ENCODE results near the gene ITPK1.
"Not testable (repeated sequence)": the region's sequence is repeated elsewhere in the genome, so short reads cannot be mapped to it uniquely, and the experiment has no call there.

Gene ITPK1

GRCh38 chr14:93115821-93116675, at the start of gene ITPK1:
TSS of gene ITPK1 (minus strand) at chr14:93115925. CDS start at chr14:93115163, 762 bp downstream.
- DNase-seq (ENCODE audit: low read depth), result no peak

- no peak for DNase-seq (ENCODE audit: low read depth)
Measured at GRCh38 chr14:93163564-93163963, 47.8 kb upstream of the ITPK1 start.

- no peak for DNase-seq (ENCODE audit: low read depth)
Measured at GRCh38 chr14:93161411-93161940, 45.8 kb upstream of the ITPK1 start.

- DNase-seq (ENCODE audit: low read depth), result no peak
Measured at GRCh38 chr14:93160353-93160801, 44.7 kb upstream of the ITPK1 start.

- not testable (repeated sequence) for DNase-seq (ENCODE audit: low read depth)
Measured at GRCh38 chr14:93159625-93160352, 44.1 kb upstream of the ITPK1 start.

GRCh38 chr14:93158349-93158748, 42.6 kb upstream of the ITPK1 start:
- not testable (repeated sequence) for DNase-seq (ENCODE audit: low read depth)

GRCh38 chr14:93156693-93157369, 41.1 kb upstream of the ITPK1 start:
- DNase-seq (ENCODE audit: low read depth), result no peak

- no peak for DNase-seq (ENCODE audit: low read depth)
Measured at GRCh38 chr14:93155667-93156066, 39.9 kb upstream of the ITPK1 start.

GRCh38 chr14:93153121-93153520, 37.4 kb upstream of the ITPK1 start:
- no peak for DNase-seq (ENCODE audit: low read depth)

- no peak for DNase-seq (ENCODE audit: low read depth)
Measured at GRCh38 chr14:93150227-93151208, 34.8 kb upstream of the ITPK1 start.

- DNase-seq (ENCODE audit: low read depth), result no peak
Measured at GRCh38 chr14:93148979-93149378, 33.3 kb upstream of the ITPK1 start.

GRCh38 chr14:93146119-93146518, 30.4 kb upstream of the ITPK1 start:
- DNase-seq (ENCODE audit: low read depth), result no peak

GRCh38 chr14:93142854-93143652, 27.3 kb upstream of the ITPK1 start:
- no peak for DNase-seq (ENCODE audit: low read depth)

GRCh38 chr14:93137864-93138263, 22.1 kb upstream of the ITPK1 start:
- DNase-seq (ENCODE audit: low read depth), result no peak

- DNase-seq (ENCODE audit: low read depth), result not testable (repeated sequence)
Measured at GRCh38 chr14:93136508-93136907, 20.8 kb upstream of the ITPK1 start.

- no peak for DNase-seq (ENCODE audit: low read depth)
Measured at GRCh38 chr14:93136009-93136408, 20.3 kb upstream of the ITPK1 start.

GRCh38 chr14:93135399-93135798, 19.7 kb upstream of the ITPK1 start:
- DNase-seq (ENCODE audit: low read depth), result no peak

GRCh38 chr14:93133464-93133863, 17.7 kb upstream of the ITPK1 start:
- no peak for DNase-seq (ENCODE audit: low read depth)

- DNase-seq (ENCODE audit: low read depth), result no peak
Measured at GRCh38 chr14:93132472-93133065, 16.8 kb upstream of the ITPK1 start.
